Spleen (tissue), 7 donors: ENCODE results near the gene TMEM131.

Source experiments
- CTCF ChIP-seq, 11 experiments: fragments of 200-600 bp in 7 of 11; fragments of 450-650 bp in 4 of 11; sonication (generic) in 4 of 11; IDR thresholded peaks in 8 of 11; conservative IDR thresholded peaks in 3 of 11; 1 replicate in 7 of 11; 2 replicates in 4 of 11; pipeline versions ENCODE4 v1.4.0 to v1.8.0; 2016 to 2021; ENCODE audit warnings: antibody characterized with exemption in 11 of 11, inconsistent platforms in 4 of 11, mild to moderate bottlenecking in 1 of 11
- POLR2A ChIP-seq, 3 donors: fragments of 450-650 bp; IDR thresholded peaks; one replicate each; pipeline ENCODE4 v1.5.1; 2017; ENCODE audit warnings: antibody characterized with exemption in 3 of 3, mild to moderate bottlenecking in 1 of 3
- POLR2AphosphoS5 ChIP-seq, 3 donors: sonication (generic); formaldehyde crosslinking; IDR thresholded peaks; one replicate each; pipeline ENCODE4 v1.5.1; 2017; ENCODE audit warnings: antibody characterized with exemption in 3 of 3
- donor health status: DM: no; HTN: no; CAD: no; lungs with moderate emphysema.
- donor health status: DM: no; HTN: no; CAD: no.
- donor health status: DM: no; HTN: no; CAD: no.

GRCh38 chr2:97716695-97717612 lies 278.8 kb downstream of the TMEM131 start:
- TF ChIP-seq POLR2A (IDR thresholded peaks at IDR 0.05): no peak
- no peak for TF ChIP-seq CTCF (IDR thresholded peaks at IDR 0.05 in 8 of 11, conservative IDR thresholded peaks at IDR 0.05 in 3 of 11)
- no peak for TF ChIP-seq POLR2AphosphoS5 (IDR thresholded peaks at IDR 0.05)
